Measurements from ENCODE around the gene COBL.
A peak's percentile ranks its signal among the peaks of the same experiment; 100 is the strongest.

DNA sequence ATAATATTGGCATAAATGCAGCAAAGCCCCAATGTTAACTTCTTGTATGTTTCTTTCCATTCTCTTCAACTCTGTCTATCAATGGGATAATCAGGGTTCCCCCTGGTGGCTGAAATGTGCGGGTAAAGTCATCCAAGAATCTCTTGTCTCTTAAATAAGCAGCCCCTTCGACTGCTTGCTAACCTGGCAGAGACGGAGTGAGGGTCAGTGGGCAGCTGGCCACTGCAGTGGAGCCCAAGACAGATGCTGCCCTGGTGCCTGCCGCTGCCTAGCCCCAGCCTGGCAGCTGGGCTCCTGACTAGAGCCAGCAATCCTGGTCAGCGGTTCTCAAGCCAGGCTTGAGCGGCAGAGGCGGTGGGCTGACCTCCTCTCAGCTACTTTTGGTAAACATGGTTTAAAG, 248.9 kb downstream of the COBL start:
- TF ChIP-seq, protein P1, sequence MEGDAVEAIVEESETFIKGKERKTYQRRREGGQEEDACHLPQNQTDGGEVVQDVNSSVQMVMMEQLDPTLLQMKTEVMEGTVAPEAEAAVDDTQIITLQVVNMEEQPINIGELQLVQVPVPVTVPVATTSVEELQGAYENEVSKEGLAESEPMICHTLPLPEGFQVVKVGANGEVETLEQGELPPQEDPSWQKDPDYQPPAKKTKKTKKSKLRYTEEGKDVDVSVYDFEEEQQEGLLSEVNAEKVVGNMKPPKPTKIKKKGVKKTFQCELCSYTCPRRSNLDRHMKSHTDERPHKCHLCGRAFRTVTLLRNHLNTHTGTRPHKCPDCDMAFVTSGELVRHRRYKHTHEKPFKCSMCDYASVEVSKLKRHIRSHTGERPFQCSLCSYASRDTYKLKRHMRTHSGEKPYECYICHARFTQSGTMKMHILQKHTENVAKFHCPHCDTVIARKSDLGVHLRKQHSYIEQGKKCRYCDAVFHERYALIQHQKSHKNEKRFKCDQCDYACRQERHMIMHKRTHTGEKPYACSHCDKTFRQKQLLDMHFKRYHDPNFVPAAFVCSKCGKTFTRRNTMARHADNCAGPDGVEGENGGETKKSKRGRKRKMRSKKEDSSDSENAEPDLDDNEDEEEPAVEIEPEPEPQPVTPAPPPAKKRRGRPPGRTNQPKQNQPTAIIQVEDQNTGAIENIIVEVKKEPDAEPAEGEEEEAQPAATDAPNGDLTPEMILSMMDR (conservative IDR thresholded peaks at IDR 0.05; ENCODE audit: low read depth, low read length) = peak; percentile 75
- no peak for TF ChIP-seq POLR2A (IDR thresholded peaks at IDR 0.05; ENCODE audit: low read depth, low read length)

Measured in IMR-90 (cell line).